ENCODE data around the gene NAT16.
A peak's percentile ranks its signal among the peaks of the same experiment; 100 is the strongest.
"Not testable (repeated sequence)": the region's sequence is repeated elsewhere in the genome, so short reads cannot be mapped to it uniquely, and the experiment has no call there.

The NAT16 gene

DNA sequence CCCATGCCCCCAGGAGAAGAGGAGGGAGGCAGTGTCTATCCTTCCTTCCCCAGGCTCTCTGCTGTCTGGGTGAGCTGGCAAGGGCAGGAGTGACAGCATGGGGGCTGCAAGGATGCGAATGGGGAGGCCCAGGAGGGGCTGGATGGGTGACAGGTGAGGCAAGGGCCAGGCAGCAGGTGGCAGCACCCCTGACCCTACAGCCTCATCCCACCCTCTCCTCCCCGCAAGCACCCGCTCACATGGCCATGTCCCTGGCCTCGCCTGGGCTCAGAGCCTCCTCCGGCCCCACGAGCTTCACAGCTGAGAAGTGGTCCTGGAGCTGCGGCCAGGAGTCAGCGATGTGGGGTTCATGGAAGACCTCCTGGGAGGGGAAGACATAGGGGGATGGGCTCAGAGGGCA, 31.9 kb upstream of the NAT16 start:
- Histone ChIP-seq H3K36me3 (ENCODE audit: control insufficient read depth, insufficient read depth, low read length) (peaks cover 27% of the 10 kb centered on the region), H3K9me3 (ENCODE audit: control insufficient read depth, insufficient read depth, low read length) (no peaks in the 10 kb centered on the region), H3K4me3 (ENCODE audit: low read depth, low read length) (no peak overlapping the region), H3K27me3 (ENCODE audit: control insufficient read depth, insufficient read depth, low read length) (no peaks in the 10 kb centered on the region), H3K4me1 (ENCODE audit: control insufficient read depth, insufficient read depth, low read length) (no peaks in the 10 kb centered on the region), H3K9ac (ENCODE audit: low read depth, low read length) (no peak overlapping the region)

GRCh38 chr7:101211501-101211900, 31.4 kb upstream of the NAT16 start:
- Histone ChIP-seq H3K4me1 (ENCODE audit: control insufficient read depth, insufficient read depth, low read length) (no peaks in the 10 kb centered on the region), H3K27me3 (ENCODE audit: control insufficient read depth, insufficient read depth, low read length) (no peaks in the 10 kb centered on the region), H3K4me3 (ENCODE audit: low read depth, low read length) (no peak overlapping the region), H3K36me3 (ENCODE audit: control insufficient read depth, insufficient read depth, low read length) (peaks cover 28% of the 10 kb centered on the region), H3K9ac (ENCODE audit: low read depth, low read length) (no peak overlapping the region), H3K9me3 (ENCODE audit: control insufficient read depth, insufficient read depth, low read length) (no peaks in the 10 kb centered on the region)

GRCh38 chr7:101210143-101210542, 30.1 kb upstream of the NAT16 start:
- Histone ChIP-seq H3K4me3 (ENCODE audit: low read depth, low read length) (no peak overlapping the region), H3K4me1 (ENCODE audit: control insufficient read depth, insufficient read depth, low read length) (no peaks in the 10 kb centered on the region), H3K36me3 (ENCODE audit: control insufficient read depth, insufficient read depth, low read length) (peaks cover 34% of the 10 kb centered on the region), H3K9ac (ENCODE audit: low read depth, low read length) (no peak overlapping the region), H3K27me3 (ENCODE audit: control insufficient read depth, insufficient read depth, low read length) (no peaks in the 10 kb centered on the region), H3K9me3 (ENCODE audit: control insufficient read depth, insufficient read depth, low read length) (no peaks in the 10 kb centered on the region)

GRCh38 chr7:101208794-101209193, 28.7 kb upstream of the NAT16 start:
- Histone ChIP-seq H3K4me1 (ENCODE audit: control insufficient read depth, insufficient read depth, low read length) (no peaks in the 10 kb centered on the region), H3K36me3 (ENCODE audit: control insufficient read depth, insufficient read depth, low read length) (peaks cover 34% of the 10 kb centered on the region), H3K4me3 (ENCODE audit: low read depth, low read length) (no peak overlapping the region), H3K27me3 (ENCODE audit: control insufficient read depth, insufficient read depth, low read length) (no peaks in the 10 kb centered on the region), H3K9me3 (ENCODE audit: control insufficient read depth, insufficient read depth, low read length) (no peaks in the 10 kb centered on the region), H3K9ac (ENCODE audit: low read depth, low read length) (no peak overlapping the region)

DNA sequence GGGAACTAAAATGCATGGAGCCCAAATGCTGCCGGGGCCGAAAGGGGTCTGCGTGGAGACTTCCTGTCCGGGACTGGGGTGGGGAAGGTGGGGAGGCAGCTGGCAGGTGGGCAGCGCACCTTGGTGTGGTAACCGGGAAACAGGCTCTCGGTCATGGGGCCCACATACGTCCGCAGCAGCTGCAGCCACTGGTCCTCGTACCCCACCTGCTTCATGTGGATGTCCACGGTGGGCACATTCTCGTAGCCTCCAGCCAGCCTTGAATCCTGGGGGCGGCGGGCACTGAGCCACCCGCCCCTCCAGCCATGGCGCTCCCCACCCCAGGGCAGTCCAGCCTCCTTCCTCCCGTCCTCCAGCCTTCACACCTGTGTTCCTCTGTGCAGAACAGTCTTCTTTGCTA, 27.4 kb upstream of the NAT16 start:
- no peaks in the 10 kb centered on the region for H3K4me1 ChIP-seq (ENCODE audit: control insufficient read depth, insufficient read depth, low read length)
- H3K9me3 ChIP-seq (ENCODE audit: control insufficient read depth, insufficient read depth, low read length), result no peaks in the 10 kb centered on the region
- peaks cover 34% of the 10 kb centered on the region for H3K36me3 ChIP-seq (ENCODE audit: control insufficient read depth, insufficient read depth, low read length)
- H3K9ac ChIP-seq (ENCODE audit: low read depth, low read length), result no peak overlapping the region
- H3K4me3 ChIP-seq (ENCODE audit: low read depth, low read length), result no peak overlapping the region
- peaks cover 5% of the 10 kb centered on the region for H3K27me3 ChIP-seq (ENCODE audit: control insufficient read depth, insufficient read depth, low read length)

DNA sequence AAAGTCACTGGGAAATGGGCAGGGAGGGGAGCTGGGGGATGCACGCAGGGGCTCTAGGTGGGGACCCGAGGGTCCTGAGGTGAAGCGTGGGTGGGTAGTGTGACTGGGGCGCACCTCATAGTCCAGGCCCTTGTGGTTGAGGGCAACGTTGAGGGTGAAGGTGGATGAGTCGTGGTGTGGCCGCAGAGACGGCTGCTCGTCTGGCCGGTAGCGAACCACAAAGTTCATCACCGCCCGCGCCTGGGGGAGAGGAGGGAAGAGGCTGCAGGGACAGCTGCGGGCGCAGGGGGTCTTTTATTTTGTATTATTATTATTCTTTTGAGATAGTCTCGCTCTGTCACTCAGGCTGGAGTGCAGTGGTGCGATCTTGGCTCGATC, 26.6 kb upstream of the NAT16 start:
- H3K27me3 ChIP-seq (ENCODE audit: control insufficient read depth, insufficient read depth, low read length), result peaks cover 8% of the 10 kb centered on the region
- no peak overlapping the region for H3K4me3 ChIP-seq (ENCODE audit: low read depth, low read length)
- no peaks in the 10 kb centered on the region for H3K4me1 ChIP-seq (ENCODE audit: control insufficient read depth, insufficient read depth, low read length)
- no peak overlapping the region for H3K9ac ChIP-seq (ENCODE audit: low read depth, low read length)
- no peaks in the 10 kb centered on the region for H3K9me3 ChIP-seq (ENCODE audit: control insufficient read depth, insufficient read depth, low read length)
- H3K36me3 ChIP-seq (ENCODE audit: control insufficient read depth, insufficient read depth, low read length), result peaks cover 28% of the 10 kb centered on the region

- Histone ChIP-seq H3K4me1 (ENCODE audit: control insufficient read depth, insufficient read depth, low read length) (no peaks in the 10 kb centered on the region), H3K9ac (ENCODE audit: low read depth, low read length) (no peak overlapping the region), H3K4me3 (ENCODE audit: low read depth, low read length) (no peak overlapping the region), H3K36me3 (ENCODE audit: control insufficient read depth, insufficient read depth, low read length) (peaks cover 23% of the 10 kb centered on the region), H3K9me3 (ENCODE audit: control insufficient read depth, insufficient read depth, low read length) (no peaks in the 10 kb centered on the region), H3K27me3 (ENCODE audit: control insufficient read depth, insufficient read depth, low read length) (peaks cover 8% of the 10 kb centered on the region)
Measured at GRCh38 chr7:101205901-101206664, 26.0 kb upstream of the NAT16 start.

- not testable (repeated sequence) for H3K9ac ChIP-seq (ENCODE audit: low read depth, low read length); H3K4me3 ChIP-seq (ENCODE audit: low read depth, low read length); H3K27me3 ChIP-seq (ENCODE audit: control insufficient read depth, insufficient read depth, low read length); H3K9me3 ChIP-seq (ENCODE audit: control insufficient read depth, insufficient read depth, low read length); H3K4me1 ChIP-seq (ENCODE audit: control insufficient read depth, insufficient read depth, low read length)
- peaks cover 13% of the 10 kb centered on the region for H3K36me3 ChIP-seq (ENCODE audit: control insufficient read depth, insufficient read depth, low read length)
Measured at GRCh38 chr7:101203740-101204738, 23.9 kb upstream of the NAT16 start.

DNA sequence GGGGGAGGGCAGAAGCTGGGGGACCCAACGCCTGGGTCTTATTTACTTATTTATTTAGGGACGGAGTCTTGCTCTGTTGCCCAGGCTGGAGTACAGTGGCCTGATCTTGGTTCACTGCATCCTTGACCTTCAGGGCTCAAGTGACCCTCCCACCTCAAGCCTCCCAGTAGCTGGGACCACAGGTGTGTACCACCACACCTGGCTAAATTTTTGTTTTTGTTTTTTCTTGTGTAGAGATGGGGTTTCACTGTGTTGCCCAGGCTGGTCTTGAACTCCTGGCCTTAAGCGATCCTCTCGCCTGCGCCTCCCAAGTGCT, 22.5 kb upstream of the NAT16 start:
- H3K9me3 ChIP-seq (ENCODE audit: control insufficient read depth, insufficient read depth, low read length), result no peaks in the 10 kb centered on the region
- peaks cover 8% of the 10 kb centered on the region for H3K27me3 ChIP-seq (ENCODE audit: control insufficient read depth, insufficient read depth, low read length)
- H3K36me3 ChIP-seq (ENCODE audit: control insufficient read depth, insufficient read depth, low read length), result peaks cover 7% of the 10 kb centered on the region
- no peak overlapping the region for H3K9ac ChIP-seq (ENCODE audit: low read depth, low read length)
- peak overlapping the region; percentile 60 for H3K4me3 ChIP-seq (ENCODE audit: low read depth, low read length)
- H3K4me1 ChIP-seq (ENCODE audit: control insufficient read depth, insufficient read depth, low read length), result peaks cover 3% of the 10 kb centered on the region

DNA sequence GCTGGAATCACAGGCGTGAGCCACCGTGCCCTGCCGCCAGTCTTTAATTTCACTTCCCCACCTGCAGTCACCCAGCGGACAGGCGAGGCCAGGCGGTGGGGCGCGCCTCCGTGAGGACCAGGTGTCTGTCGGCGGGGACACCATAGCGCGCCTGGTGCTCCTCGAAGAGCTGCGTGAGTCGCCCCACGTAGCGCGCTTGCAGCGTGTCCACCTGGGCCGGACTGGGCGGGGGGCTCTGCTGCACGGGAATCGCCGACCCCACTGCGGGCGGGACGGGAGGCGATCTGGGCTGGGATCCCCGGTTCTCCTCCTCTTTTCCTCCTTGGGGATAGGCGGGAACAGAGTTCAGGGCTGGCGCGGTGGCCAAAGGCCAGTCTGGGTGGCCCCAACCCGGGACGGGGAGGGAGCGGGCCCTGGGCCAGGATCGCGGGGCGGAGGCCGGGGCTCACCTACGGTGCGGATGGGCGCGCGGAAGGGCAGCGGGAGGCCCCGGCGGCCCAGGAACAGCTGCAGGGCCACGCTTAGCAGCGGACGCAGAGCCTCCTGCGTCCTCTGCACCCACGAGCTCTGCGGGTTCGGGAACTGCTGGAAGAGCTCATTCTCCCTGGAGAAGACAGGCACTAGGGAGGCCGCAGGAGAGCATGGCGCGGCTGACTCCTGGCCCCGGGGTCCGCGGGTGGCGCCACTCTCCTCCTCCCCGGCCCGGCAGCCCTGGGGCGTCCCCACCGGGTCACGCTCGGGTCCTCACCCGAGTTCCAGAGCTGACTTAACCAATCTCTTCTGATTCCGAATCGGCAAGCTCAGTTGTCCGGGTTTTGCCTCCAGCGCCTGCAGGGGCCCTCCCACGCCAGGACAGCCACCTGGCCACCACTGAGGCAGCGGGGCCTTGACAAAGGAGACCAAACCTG, 21.9 kb upstream of the NAT16 start:
- Histone ChIP-seq H3K36me3 (ENCODE audit: control insufficient read depth, insufficient read depth, low read length) (peaks cover 7% of the 10 kb centered on the region), H3K9me3 (ENCODE audit: control insufficient read depth, insufficient read depth, low read length) (no peaks in the 10 kb centered on the region), H3K27me3 (ENCODE audit: control insufficient read depth, insufficient read depth, low read length) (peaks cover 8% of the 10 kb centered on the region), H3K4me1 (ENCODE audit: control insufficient read depth, insufficient read depth, low read length) (peaks cover 3% of the 10 kb centered on the region), H3K9ac (ENCODE audit: low read depth, low read length) (peak overlapping the region; percentile 65), H3K4me3 (ENCODE audit: low read depth, low read length) (peak overlapping the region; percentile 60)

GRCh38 chr7:101200862-101201599, 20.9 kb upstream of the NAT16 start, which contains the start of gene MOGAT3:
MOGAT3 (minus strand) TSS chr7:101201036; CDS start chr7:101200854, 182 bp downstream.
- peak within 1 kb of the TSS; percentile 65 for H3K9ac ChIP-seq (ENCODE audit: low read depth, low read length)
- peak within 1 kb of the TSS; percentile 60 for H3K4me3 ChIP-seq (ENCODE audit: low read depth, low read length)
- H3K4me1 ChIP-seq (ENCODE audit: control insufficient read depth, insufficient read depth, low read length), result peaks cover 3% of the 10 kb centered on the region
- no peaks in the 10 kb centered on the region for H3K9me3 ChIP-seq (ENCODE audit: control insufficient read depth, insufficient read depth, low read length)
- H3K27me3 ChIP-seq (ENCODE audit: control insufficient read depth, insufficient read depth, low read length), result peaks cover 8% of the 10 kb centered on the region
- peaks cover 2% of the 10 kb centered on the region for H3K36me3 ChIP-seq (ENCODE audit: control insufficient read depth, insufficient read depth, low read length)

Data from iPS-15b (cell line).